ENCODE measurements around the gene TPX2.

The TPX2 gene

GRCh38 chr20:31713312-31714273 is 25.5 kb upstream of the TPX2 start:
- no peak for TF ChIP-seq EZH2phosphoT487 (conservative IDR thresholded peaks at IDR 0.05; ENCODE audit: low read length)
- TF ChIP-seq, protein P1, sequence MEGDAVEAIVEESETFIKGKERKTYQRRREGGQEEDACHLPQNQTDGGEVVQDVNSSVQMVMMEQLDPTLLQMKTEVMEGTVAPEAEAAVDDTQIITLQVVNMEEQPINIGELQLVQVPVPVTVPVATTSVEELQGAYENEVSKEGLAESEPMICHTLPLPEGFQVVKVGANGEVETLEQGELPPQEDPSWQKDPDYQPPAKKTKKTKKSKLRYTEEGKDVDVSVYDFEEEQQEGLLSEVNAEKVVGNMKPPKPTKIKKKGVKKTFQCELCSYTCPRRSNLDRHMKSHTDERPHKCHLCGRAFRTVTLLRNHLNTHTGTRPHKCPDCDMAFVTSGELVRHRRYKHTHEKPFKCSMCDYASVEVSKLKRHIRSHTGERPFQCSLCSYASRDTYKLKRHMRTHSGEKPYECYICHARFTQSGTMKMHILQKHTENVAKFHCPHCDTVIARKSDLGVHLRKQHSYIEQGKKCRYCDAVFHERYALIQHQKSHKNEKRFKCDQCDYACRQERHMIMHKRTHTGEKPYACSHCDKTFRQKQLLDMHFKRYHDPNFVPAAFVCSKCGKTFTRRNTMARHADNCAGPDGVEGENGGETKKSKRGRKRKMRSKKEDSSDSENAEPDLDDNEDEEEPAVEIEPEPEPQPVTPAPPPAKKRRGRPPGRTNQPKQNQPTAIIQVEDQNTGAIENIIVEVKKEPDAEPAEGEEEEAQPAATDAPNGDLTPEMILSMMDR (IDR thresholded peaks at IDR 0.05; ENCODE audit: insufficient read depth, low read length, poor library complexity, severe bottlenecking), result no peak
- Histone ChIP-seq H3K27me3 (ENCODE audit: low read length) (no peaks in the 10 kb centered on the region), H2AFZ (ENCODE audit: low read depth, low read length, severe bottlenecking) (no peak overlapping the region), H3K4me3 (ENCODE audit: insufficient read depth, low read length, poor library complexity, severe bottlenecking) (no peak overlapping the region), H3K79me2 (ENCODE audit: insufficient read depth, low read length) (peaks cover 74% of the 10 kb centered on the region), H3K9ac (ENCODE audit: low read length) (no peak overlapping the region), H3K36me3 (ENCODE audit: low read length) (no peaks in the 10 kb centered on the region), H3K9me2 (replicated peaks; ENCODE audit: insufficient read depth, low read length) (no peaks in the 10 kb centered on the region), H3K4me2 (ENCODE audit: low read depth, low read length, poor library complexity, severe bottlenecking) (no peak overlapping the region), H3F3A (ENCODE audit: insufficient read depth) (no peaks in the 10 kb centered on the region; the same call in 1 of the 2 replicates), H3K27ac (ENCODE audit: low read depth, low read length) (no peak overlapping the region), H3K9me3 (ENCODE audit: insufficient read depth, low read length) (no peaks in the 10 kb centered on the region), H4K20me1 (ENCODE audit: low read depth, low read length) (no peaks in the 10 kb centered on the region)

DNA sequence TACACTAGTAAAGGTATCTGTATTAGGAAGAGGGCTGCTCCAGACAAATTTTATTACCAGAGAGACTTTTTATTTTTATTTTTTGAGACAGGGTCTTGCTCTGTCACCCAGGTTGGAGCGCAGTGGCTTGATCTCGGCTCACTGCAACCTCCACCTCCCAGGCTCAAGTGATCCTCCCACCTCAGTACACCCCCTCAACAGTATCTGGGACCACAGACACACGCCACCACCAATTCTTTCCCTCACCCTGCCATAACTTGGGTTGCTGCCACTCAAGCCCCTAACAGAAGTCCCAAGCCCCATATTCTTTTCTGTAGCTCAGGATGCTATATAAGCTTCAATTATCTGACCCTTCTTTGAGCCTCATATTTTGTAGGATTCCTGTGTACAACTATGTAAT is 23.3 kb upstream of the TPX2 start:
- TF ChIP-seq, protein P1 (IDR thresholded peaks at IDR 0.05; ENCODE audit: insufficient read depth, low read length, poor library complexity, severe bottlenecking), result no peak
- TF ChIP-seq EZH2phosphoT487 (conservative IDR thresholded peaks at IDR 0.05; ENCODE audit: low read length), result no peak
- no peaks in the 10 kb centered on the region for H4K20me1 ChIP-seq (ENCODE audit: low read depth, low read length)
- no peak overlapping the region for H2AFZ ChIP-seq (ENCODE audit: low read depth, low read length, severe bottlenecking)
- no peak overlapping the region for H3K4me3 ChIP-seq (ENCODE audit: insufficient read depth, low read length, poor library complexity, severe bottlenecking)
- peak overlapping the region; percentile 78 for H3K4me2 ChIP-seq (ENCODE audit: low read depth, low read length, poor library complexity, severe bottlenecking)
- H3K27me3 ChIP-seq (ENCODE audit: low read length), result no peaks in the 10 kb centered on the region
- H3K36me3 ChIP-seq (ENCODE audit: low read length), result no peaks in the 10 kb centered on the region
- no peak overlapping the region for H3K9ac ChIP-seq (ENCODE audit: low read length)
- no peaks in the 10 kb centered on the region for H3K9me2 ChIP-seq (replicated peaks; ENCODE audit: insufficient read depth, low read length)
- 0 out of 2 replicates have a peak overlapping the region, but pooled peaks have one; percentile 78 for H3K27ac ChIP-seq (ENCODE audit: low read depth, low read length)
- H3F3A ChIP-seq (ENCODE audit: insufficient read depth), result peaks cover 7% of the 10 kb centered on the region
- peaks cover 86% of the 10 kb centered on the region for H3K79me2 ChIP-seq (ENCODE audit: insufficient read depth, low read length)
- H3K9me3 ChIP-seq (ENCODE audit: insufficient read depth, low read length), result no peaks in the 10 kb centered on the region

DNA sequence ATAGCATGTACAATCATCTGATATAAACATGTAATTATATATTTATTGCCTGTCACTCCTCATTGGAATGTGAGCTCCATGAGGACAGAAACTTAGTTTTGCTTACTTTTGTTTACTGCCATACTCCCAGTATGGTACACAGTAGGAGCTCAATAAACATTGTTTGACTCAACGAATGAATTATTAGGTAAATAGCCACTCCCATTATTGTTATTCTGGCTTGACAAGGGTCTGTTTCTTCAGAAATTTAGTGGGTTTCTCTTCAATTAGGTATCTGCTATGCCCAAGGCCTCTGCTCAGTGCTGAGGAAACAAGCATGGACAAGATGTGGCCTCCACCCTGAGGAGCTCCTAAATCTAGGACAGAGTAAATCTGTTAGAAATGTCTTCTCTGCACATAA is 22.7 kb upstream of the TPX2 start:
- peaks cover 12% of the 10 kb centered on the region for H3F3A ChIP-seq (ENCODE audit: insufficient read depth)
- H3K27ac ChIP-seq (ENCODE audit: low read depth, low read length), result peak overlapping the region; percentile 78
- TF ChIP-seq, protein P1 (IDR thresholded peaks at IDR 0.05; ENCODE audit: insufficient read depth, low read length, poor library complexity, severe bottlenecking), result no peak
- no peak for TF ChIP-seq EZH2phosphoT487 (conservative IDR thresholded peaks at IDR 0.05; ENCODE audit: low read length)
- H3K4me3 ChIP-seq (ENCODE audit: insufficient read depth, low read length, poor library complexity, severe bottlenecking), result no peak overlapping the region
- no peaks in the 10 kb centered on the region for H3K27me3 ChIP-seq (ENCODE audit: low read length)
- H3K79me2 ChIP-seq (ENCODE audit: insufficient read depth, low read length), result peaks cover 88% of the 10 kb centered on the region
- H3K4me2 ChIP-seq (ENCODE audit: low read depth, low read length, poor library complexity, severe bottlenecking), result peak overlapping the region; percentile 78
- H4K20me1 ChIP-seq (ENCODE audit: low read depth, low read length), result no peaks in the 10 kb centered on the region
- H2AFZ ChIP-seq (ENCODE audit: low read depth, low read length, severe bottlenecking), result no peak overlapping the region
- H3K36me3 ChIP-seq (ENCODE audit: low read length), result no peaks in the 10 kb centered on the region
- peak overlapping the region; percentile 36; the same call in 1 of the 2 replicates for H3K9ac ChIP-seq (ENCODE audit: low read length)
- no peaks in the 10 kb centered on the region for H3K9me2 ChIP-seq (replicated peaks; ENCODE audit: insufficient read depth, low read length)
- no peaks in the 10 kb centered on the region for H3K9me3 ChIP-seq (ENCODE audit: insufficient read depth, low read length)
